ENCODE data around the gene MYO9A. TPM values are rescaled to one million over a fixed set of nuclear protein-coding genes. Genes with fewer than 3 reads are reported as not detected.
"Not testable (repeated sequence)": the region's sequence is repeated elsewhere in the genome, so short reads cannot be mapped to it uniquely, and the experiment has no call there.

The MYO9A gene
- total and polyA plus RNA-seq, 2 donors: 13.8 to 179 TPM

GRCh38 chr15:72033285-72033684 is 84.7 kb downstream of the MYO9A start:
- Histone ChIP-seq H3K27ac (ENCODE audit: low read depth) (no peak overlapping the region), H3K36me3 (ENCODE audit: insufficient read depth) (no peaks in the 10 kb centered on the region), H3K4me1 (ENCODE audit: insufficient read depth) (peaks cover 3% of the 10 kb centered on the region), H3K4me3 (ENCODE audit: low read depth, low read length) (no peak overlapping the region)
- no peak for DNase-seq (ENCODE audit: extremely low spot score)
- 31% methylated on average over 3 of the region's 3 CpGs for WGBS

GRCh38 chr15:72021604-72022003 is 96.3 kb downstream of the MYO9A start:
- no peak overlapping the region for H3K27ac ChIP-seq (ENCODE audit: low read depth)
- no peak for DNase-seq (ENCODE audit: extremely low spot score)
- H3K4me3 ChIP-seq (ENCODE audit: low read depth, low read length): no peak overlapping the region
- H3K36me3 ChIP-seq (ENCODE audit: insufficient read depth): no peaks in the 10 kb centered on the region
- no peaks in the 10 kb centered on the region for H3K4me1 ChIP-seq (ENCODE audit: insufficient read depth)
- 93% methylated on average over 2 of the region's 2 CpGs for WGBS

GRCh38 chr15:72020799-72021198 is 97.2 kb downstream of the MYO9A start:
- H3K4me3 ChIP-seq (ENCODE audit: low read depth, low read length): no peak overlapping the region
- H3K4me1 ChIP-seq (ENCODE audit: insufficient read depth): no peaks in the 10 kb centered on the region
- no peaks in the 10 kb centered on the region for H3K36me3 ChIP-seq (ENCODE audit: insufficient read depth)
- no peak for DNase-seq (ENCODE audit: extremely low spot score)
- no peak overlapping the region for H3K27ac ChIP-seq (ENCODE audit: low read depth)
- WGBS: 90% methylated on average over 1 of the region's 1 CpG

- WGBS: 96% methylated on average over 3 of the region's 3 CpGs
- H3K36me3 ChIP-seq (ENCODE audit: insufficient read depth); H3K27ac ChIP-seq (ENCODE audit: low read depth); H3K4me1 ChIP-seq (ENCODE audit: insufficient read depth); DNase-seq (ENCODE audit: extremely low spot score); H3K4me3 ChIP-seq (ENCODE audit: low read depth, low read length): not testable (repeated sequence)
These were observed 103.4 kb downstream of the MYO9A start for GRCh38 chr15:72014555-72014954.

GRCh38 chr15:72013703-72014102 is 104.2 kb downstream of the MYO9A start:
- Histone ChIP-seq H3K27ac (ENCODE audit: low read depth) (no peak overlapping the region), H3K36me3 (ENCODE audit: insufficient read depth) (no peaks in the 10 kb centered on the region), H3K4me3 (ENCODE audit: low read depth, low read length) (no peak overlapping the region), H3K4me1 (ENCODE audit: insufficient read depth) (no peaks in the 10 kb centered on the region)
- DNase-seq (ENCODE audit: extremely low spot score): no peak
- WGBS: 96% methylated on average over 2 of the region's 2 CpGs

- Histone ChIP-seq H3K4me3 (ENCODE audit: low read depth, low read length) (no peak overlapping the region), H3K27ac (ENCODE audit: low read depth) (no peak overlapping the region), H3K4me1 (ENCODE audit: insufficient read depth) (no peaks in the 10 kb centered on the region), H3K36me3 (ENCODE audit: insufficient read depth) (no peaks in the 10 kb centered on the region)
- WGBS: 95% methylated on average over 2 of the region's 2 CpGs
- DNase-seq (ENCODE audit: extremely low spot score): no peak
These were observed 106.5 kb downstream of the MYO9A start for GRCh38 chr15:72011302-72011942.

GRCh38 chr15:72009222-72009621 is 108.7 kb downstream of the MYO9A start:
- H3K4me3 ChIP-seq (ENCODE audit: low read depth, low read length): no peak overlapping the region
- peaks cover 3% of the 10 kb centered on the region for H3K36me3 ChIP-seq (ENCODE audit: insufficient read depth)
- H3K4me1 ChIP-seq (ENCODE audit: insufficient read depth): no peaks in the 10 kb centered on the region
- no peak for DNase-seq (ENCODE audit: extremely low spot score)
- no peak overlapping the region for H3K27ac ChIP-seq (ENCODE audit: low read depth)
- WGBS: 95% methylated on average over 2 of the region's 2 CpGs

- 95% methylated on average over 4 of the region's 4 CpGs for WGBS
- Histone ChIP-seq H3K36me3 (ENCODE audit: insufficient read depth) (peaks cover 3% of the 10 kb centered on the region), H3K27ac (ENCODE audit: low read depth) (no peak overlapping the region), H3K4me3 (ENCODE audit: low read depth, low read length) (no peak overlapping the region), H3K4me1 (ENCODE audit: insufficient read depth) (no peaks in the 10 kb centered on the region)
- DNase-seq (ENCODE audit: extremely low spot score): no peak
These were observed 111.6 kb downstream of the MYO9A start for GRCh38 chr15:72006382-72006781.

GRCh38 chr15:72005483-72005882 is 112.5 kb downstream of the MYO9A start:
- Histone ChIP-seq H3K36me3 (ENCODE audit: insufficient read depth) (peaks cover 3% of the 10 kb centered on the region), H3K4me1 (ENCODE audit: insufficient read depth) (no peaks in the 10 kb centered on the region), H3K27ac (ENCODE audit: low read depth) (no peak overlapping the region), H3K4me3 (ENCODE audit: low read depth, low read length) (no peak overlapping the region)
- 94% methylated on average over 3 of the region's 3 CpGs for WGBS
- no peak for DNase-seq (ENCODE audit: extremely low spot score)

- DNase-seq (ENCODE audit: extremely low spot score): no peak
- Histone ChIP-seq H3K4me3 (ENCODE audit: low read depth, low read length) (no peak overlapping the region), H3K36me3 (ENCODE audit: insufficient read depth) (no peaks in the 10 kb centered on the region), H3K4me1 (ENCODE audit: insufficient read depth) (no peaks in the 10 kb centered on the region), H3K27ac (ENCODE audit: low read depth) (no peak overlapping the region)
- 71% methylated on average over 1 of the region's 1 CpG for WGBS
These were observed 118.1 kb downstream of the MYO9A start for GRCh38 chr15:71999807-72000206.

GRCh38 chr15:71998717-71999116 is 119.2 kb downstream of the MYO9A start:
- not testable (repeated sequence) for H3K4me1 ChIP-seq (ENCODE audit: insufficient read depth); DNase-seq (ENCODE audit: extremely low spot score); H3K36me3 ChIP-seq (ENCODE audit: insufficient read depth); H3K27ac ChIP-seq (ENCODE audit: low read depth); H3K4me3 ChIP-seq (ENCODE audit: low read depth, low read length)
- 89% methylated on average over 5 of the region's 6 CpGs for WGBS

GRCh38 chr15:71997691-71998090 is 120.3 kb downstream of the MYO9A start:
- Histone ChIP-seq H3K4me1 (ENCODE audit: insufficient read depth) (no peaks in the 10 kb centered on the region), H3K4me3 (ENCODE audit: low read depth, low read length) (no peak overlapping the region), H3K27ac (ENCODE audit: low read depth) (no peak overlapping the region), H3K36me3 (ENCODE audit: insufficient read depth) (no peaks in the 10 kb centered on the region)
- no peak for DNase-seq (ENCODE audit: extremely low spot score)
- whole genome bisulfite sequencing: 80% methylated on average over 4 of the region's 4 CpGs

GRCh38 chr15:71975816-71976150 is 142.2 kb downstream of the MYO9A start:
- Histone ChIP-seq H3K27ac (ENCODE audit: low read depth) (no peak overlapping the region), H3K4me1 (ENCODE audit: insufficient read depth) (no peaks in the 10 kb centered on the region), H3K4me3 (ENCODE audit: low read depth, low read length) (no peak overlapping the region), H3K36me3 (ENCODE audit: insufficient read depth) (peaks cover 2% of the 10 kb centered on the region)
- WGBS: 92% methylated on average over 6 of the region's 6 CpGs
- DNase-seq (ENCODE audit: extremely low spot score): no peak

GRCh38 chr15:71974211-71974610 is 143.7 kb downstream of the MYO9A start:
- no peaks in the 10 kb centered on the region for H3K4me1 ChIP-seq (ENCODE audit: insufficient read depth)
- H3K36me3 ChIP-seq (ENCODE audit: insufficient read depth): peaks cover 2% of the 10 kb centered on the region
- H3K4me3 ChIP-seq (ENCODE audit: low read depth, low read length): no peak overlapping the region
- DNase-seq (ENCODE audit: extremely low spot score): no peak
- H3K27ac ChIP-seq (ENCODE audit: low read depth): no peak overlapping the region
- WGBS: 98% methylated on average over 3 of the region's 3 CpGs

GRCh38 chr15:71973366-71973765 is 144.6 kb downstream of the MYO9A start:
- WGBS: 91% methylated on average over 5 of the region's 5 CpGs
- H3K36me3 ChIP-seq (ENCODE audit: insufficient read depth): peaks cover 2% of the 10 kb centered on the region
- H3K4me3 ChIP-seq (ENCODE audit: low read depth, low read length): no peak overlapping the region
- H3K27ac ChIP-seq (ENCODE audit: low read depth): no peak overlapping the region
- no peaks in the 10 kb centered on the region for H3K4me1 ChIP-seq (ENCODE audit: insufficient read depth)
- no peak for DNase-seq (ENCODE audit: extremely low spot score)
